RWPE1 (cell line): ENCODE data around the gene QSOX1.

Source experiments
- CTCF ChIA-PET: fragments of 350-600 bp; sonication (Branson Sonifier 250); formaldehyde crosslinking; extraction: SDS; loops from one replicate; lab custom pipeline; 2021; lab: Yijun Ruan, JAX
- POLR2A ChIA-PET: fragments of 400-600 bp; formaldehyde crosslinking; extraction: SDS; loops from one replicate; lab custom pipeline; 2020; ENCODE audit warnings: antibody characterized with exemption; ENCODE audit not compliant: low non-redundant PET; lab: Yijun Ruan, JAX
- DNase-seq: peaks from one replicate; pipeline ENCODE4 v3.0.0; 2012; ENCODE audit warnings: low spot score
- H3K27ac ChIP-seq: fragments of 450-650 bp; 2 replicates; pipeline ENCODE4 v1.5.1; 2017
- TF ChIP-seq, protein P1 (sequence below): fragments of 450-650 bp; conservative IDR thresholded peaks from 2 replicates; pipeline ENCODE4 v1.5.1; 2017; ENCODE audit warnings: low read depth, mild to moderate bottlenecking

The QSOX1 gene

DNA sequence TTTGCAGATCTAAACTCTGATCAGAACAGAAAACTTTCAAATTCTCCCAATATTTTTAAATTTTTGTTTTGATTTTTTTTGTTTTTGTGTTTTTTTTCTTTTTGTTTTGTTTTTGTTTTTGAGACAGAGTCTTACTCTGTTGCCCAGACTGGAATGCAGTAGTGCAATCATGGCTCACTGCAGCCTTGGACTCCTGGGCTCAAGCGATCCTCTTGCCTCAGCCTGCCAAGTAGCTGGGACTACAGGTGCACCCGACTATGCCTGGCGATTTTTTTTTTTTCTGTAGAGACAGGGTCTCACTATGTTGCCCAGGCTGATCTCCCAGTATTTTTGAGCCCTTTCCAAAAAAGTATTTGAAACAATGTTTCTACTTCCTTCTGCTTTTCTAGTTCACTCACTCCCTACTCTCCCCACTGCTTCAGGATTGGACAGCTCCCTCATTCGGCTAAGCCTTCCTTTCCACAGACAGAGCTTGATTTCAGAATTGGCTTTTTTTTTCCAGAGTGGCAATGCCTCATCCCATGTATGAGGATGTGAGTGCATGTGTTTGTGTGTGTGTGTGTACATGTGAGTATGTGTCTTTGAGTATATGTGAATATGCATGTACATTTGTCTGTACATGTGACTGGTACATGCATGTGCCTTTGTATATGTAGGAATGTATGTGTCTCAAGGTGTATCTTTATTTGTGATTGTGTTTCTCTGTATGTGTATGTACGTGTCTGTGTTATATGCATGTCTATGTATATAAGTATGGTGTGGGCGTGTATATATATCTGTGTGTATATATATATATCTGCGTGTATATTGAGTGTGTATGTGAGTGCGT lies 87.3 kb downstream of the QSOX1 start:
- ChIA-PET POLR2A (no interaction called here), CTCF (interaction anchor here (0.6 to 0.7 kb wide), 2 partner anchors 11 to 623 kb away, joined by 5 to 6 read pairs; no protein-coding TSS in a partner anchor)
- TF ChIP-seq, protein P1, sequence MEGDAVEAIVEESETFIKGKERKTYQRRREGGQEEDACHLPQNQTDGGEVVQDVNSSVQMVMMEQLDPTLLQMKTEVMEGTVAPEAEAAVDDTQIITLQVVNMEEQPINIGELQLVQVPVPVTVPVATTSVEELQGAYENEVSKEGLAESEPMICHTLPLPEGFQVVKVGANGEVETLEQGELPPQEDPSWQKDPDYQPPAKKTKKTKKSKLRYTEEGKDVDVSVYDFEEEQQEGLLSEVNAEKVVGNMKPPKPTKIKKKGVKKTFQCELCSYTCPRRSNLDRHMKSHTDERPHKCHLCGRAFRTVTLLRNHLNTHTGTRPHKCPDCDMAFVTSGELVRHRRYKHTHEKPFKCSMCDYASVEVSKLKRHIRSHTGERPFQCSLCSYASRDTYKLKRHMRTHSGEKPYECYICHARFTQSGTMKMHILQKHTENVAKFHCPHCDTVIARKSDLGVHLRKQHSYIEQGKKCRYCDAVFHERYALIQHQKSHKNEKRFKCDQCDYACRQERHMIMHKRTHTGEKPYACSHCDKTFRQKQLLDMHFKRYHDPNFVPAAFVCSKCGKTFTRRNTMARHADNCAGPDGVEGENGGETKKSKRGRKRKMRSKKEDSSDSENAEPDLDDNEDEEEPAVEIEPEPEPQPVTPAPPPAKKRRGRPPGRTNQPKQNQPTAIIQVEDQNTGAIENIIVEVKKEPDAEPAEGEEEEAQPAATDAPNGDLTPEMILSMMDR = no peak

DNA sequence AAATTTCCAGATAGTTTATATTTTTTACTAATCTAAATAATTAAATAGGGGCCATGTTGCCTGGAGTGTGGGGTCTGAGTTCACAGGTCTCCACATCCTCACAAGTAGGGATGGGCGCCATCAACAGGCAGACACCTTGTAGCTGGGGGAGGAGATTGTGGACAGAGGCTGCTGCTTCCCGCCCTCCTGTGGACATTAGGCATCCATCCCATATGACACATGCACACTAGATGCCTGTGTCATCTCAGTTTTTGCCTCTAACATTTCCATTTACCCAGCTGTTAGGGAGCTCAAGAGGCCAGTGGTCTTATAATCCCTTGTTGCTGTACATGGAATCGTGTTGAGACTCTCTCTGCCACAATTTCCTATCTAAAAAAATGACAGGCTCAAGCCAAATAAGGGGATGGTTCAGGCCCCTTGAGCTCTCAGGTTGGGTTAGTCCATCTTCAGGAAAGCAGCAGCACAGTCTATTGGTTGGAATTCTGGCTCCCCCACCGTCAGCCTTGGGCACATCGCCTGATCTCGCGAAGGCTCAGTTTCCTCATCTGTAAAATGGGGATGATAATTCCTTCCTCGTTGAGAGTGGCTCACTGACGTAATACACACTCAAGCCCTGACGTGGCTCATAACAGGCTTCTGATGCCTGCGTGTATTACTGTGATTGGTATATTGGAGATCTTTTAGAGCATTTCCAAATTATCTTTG lies 89.0 kb downstream of the QSOX1 start:
- ChIA-PET POLR2A (no interaction called here), CTCF (no interaction called here)
- DNase-seq = no peak
- TF ChIP-seq, protein P1 = no peak
- no peak overlapping the region for H3K27ac ChIP-seq

More for the DNA sequence above, 87.3 kb downstream of the QSOX1 start:
- no peak overlapping the region for H3K27ac ChIP-seq
- no peak for DNase-seq

DNA sequence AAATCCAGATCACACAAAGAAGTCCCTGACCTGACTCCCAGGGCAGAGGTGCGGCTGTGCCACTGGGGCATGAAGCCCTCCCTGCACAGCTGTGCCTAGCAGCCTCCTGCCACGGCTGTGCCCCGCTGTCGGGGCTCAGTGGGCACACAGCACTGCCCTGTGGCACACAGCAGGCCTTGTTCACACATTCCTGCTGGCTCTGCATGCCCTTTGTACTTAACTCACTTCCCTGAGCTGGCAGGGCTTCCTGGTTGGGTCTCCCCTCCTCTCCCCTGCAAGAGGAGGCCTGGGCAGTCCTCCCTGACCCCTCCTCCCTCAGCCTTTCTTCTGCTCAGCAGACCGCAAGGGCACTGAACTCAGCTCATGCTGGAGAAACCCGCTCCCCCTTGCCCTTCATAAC lies 90.2 kb downstream of the QSOX1 start:
- no peak for DNase-seq
- H3K27ac ChIP-seq = no peak overlapping the region
- CTCF ChIA-PET = interaction anchor here (0.6 kb wide), 1 partner anchor 176 kb away, joined by 3 read pairs; no protein-coding TSS in a partner anchor
- TF ChIP-seq, protein P1 = no peak
- POLR2A ChIA-PET = no interaction called here

- CTCF ChIA-PET = no interaction called here
- H3K27ac ChIP-seq = no peak overlapping the region
- POLR2A ChIA-PET = no interaction called here
- TF ChIP-seq, protein P1 = no peak
- no peak for DNase-seq
Observed at GRCh38 chr1:180246579-180246978, 91.9 kb downstream of the QSOX1 start.

DNA sequence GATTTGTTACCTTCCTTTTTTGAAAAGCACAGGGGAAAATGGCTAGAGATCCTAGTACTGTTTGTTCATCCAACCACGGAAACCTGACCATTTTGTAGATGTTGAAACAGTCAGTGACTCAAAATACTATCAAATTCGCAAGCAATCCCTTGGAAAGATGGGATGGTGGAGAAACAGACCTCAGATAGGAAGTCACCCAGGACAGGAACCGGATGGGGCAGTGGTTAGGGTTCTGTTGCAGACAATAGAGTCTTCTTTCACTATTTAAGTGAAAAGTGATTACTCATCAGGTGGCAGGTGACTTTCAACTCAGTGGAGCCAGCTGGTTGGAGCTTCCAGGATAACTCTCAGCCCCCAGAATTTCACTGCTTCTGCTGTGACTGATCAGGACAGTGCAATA lies 92.4 kb downstream of the QSOX1 start:
- ChIA-PET POLR2A (no interaction called here), CTCF (no interaction called here)
- H3K27ac ChIP-seq = no peak overlapping the region
- TF ChIP-seq, protein P1 = no peak
- DNase-seq = no peak

DNA sequence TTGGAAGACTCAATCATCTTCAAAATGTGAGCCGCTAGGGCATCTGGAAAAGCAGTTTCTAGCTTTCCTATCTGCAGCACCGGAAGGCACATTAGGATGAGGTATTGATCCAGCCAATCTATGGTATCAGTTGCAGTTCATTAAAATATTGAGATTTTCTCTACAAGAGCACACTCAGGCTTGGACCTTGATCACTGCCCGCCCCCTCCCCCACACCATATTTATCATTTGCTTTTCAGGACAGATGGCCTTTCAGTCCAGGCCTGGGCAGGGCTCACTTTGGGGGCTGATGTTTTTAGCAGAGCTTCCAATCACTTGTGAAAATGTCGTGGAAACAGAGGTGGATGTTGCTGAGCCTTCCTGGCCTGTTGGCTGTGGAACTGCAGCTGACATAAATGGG lies 92.9 kb downstream of the QSOX1 start:
- H3K27ac ChIP-seq = no peak overlapping the region
- CTCF ChIA-PET = interaction anchor here (1.4 kb wide), 1 partner anchor 60 kb away, joined by 7 read pairs; no protein-coding TSS in a partner anchor

More for the DNA sequence above, 92.9 kb downstream of the QSOX1 start:
- DNase-seq = no peak
- POLR2A ChIA-PET = no interaction called here
- TF ChIP-seq, protein P1 = no peak
